GM18507 (cell line): ENCODE measurements around the gene XPNPEP2.
A peak's percentile ranks its signal among the peaks of the same experiment; 100 is the strongest.

Source experiments
- DNase-seq: peaks from one replicate; pipeline ENCODE4 v3.0.0; 2011; ENCODE audit warnings: low read depth; ENCODE audit not compliant: insufficient read length; ENCODE audit errors: extremely low spot score
- FAIRE-seq: peaks from 2 replicates; lab custom pipeline; 2011; peaks lifted over from hg19 to GRCh38; lab: Jason Lieb, UNC

Gene XPNPEP2

DNA sequence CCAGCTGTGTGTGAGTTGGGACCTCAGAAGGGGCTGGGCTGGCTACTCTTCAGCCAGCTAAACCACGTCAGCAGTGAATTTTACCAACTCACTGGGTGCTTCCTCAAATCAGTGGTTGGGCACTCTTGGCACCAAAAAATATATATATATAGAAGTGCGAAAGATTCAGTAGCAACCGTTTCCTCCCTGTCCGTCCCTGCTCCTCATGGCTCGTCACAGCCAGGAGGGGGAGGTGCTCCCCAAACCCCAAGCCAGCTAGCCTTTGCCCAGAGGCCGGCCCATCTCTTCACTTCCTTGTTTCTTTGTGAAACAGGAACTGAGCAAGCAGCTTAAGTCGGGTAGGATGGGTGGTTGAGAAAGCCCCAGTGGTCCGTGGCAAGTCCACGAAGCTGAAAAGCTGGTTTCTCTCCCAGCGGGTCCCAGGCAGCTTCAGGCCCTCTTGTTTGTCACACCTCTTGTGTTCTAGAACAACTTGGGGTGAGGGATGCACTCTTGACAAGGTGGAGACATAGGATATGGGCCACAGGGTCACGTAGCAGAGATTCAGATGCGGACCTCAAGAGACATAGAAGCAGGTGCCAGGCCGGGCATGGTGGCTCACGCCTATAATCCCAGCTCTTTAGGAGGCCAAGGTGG is 34.1 kb downstream of the XPNPEP2 start:
- no peak for DNase-seq
- FAIRE-seq, result peak; percentile 100

DNA sequence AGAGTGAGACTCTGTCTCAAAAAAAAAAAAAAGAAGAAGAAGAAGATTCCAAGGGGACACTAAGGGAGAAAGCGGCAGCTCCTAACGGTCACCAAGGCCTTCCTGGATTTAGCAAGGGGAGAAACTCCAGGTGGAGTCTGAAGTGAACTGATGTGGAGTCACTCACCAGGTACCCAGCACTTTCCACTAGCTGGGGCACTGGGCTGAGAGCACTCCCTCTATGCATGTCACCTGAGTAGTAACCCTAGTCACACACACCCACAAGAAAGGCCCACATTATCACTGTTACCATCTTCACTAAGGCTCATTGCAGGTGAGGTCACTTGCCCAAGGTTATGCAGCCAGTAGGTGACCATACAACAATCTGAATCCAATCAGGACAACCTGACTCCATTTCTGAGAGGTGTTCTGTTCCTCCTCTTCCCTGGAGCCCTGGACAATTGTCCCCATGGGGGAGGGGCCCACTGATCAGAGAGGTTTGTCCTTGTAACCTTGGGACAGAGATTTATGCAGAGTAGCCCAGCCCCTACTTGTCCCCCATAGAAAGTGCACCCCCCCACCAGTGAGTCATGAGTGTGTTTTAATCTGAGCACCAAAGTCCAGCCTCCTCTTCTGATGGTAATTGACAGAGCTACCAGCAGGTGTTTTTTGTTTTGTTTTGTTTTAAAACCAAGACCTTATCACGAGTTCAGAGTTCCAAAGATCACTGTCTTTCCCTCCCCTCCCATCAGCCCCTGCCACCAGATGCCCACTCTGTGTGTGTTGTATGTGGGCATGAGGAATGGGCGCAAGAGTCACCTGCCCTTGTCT is 35.1 kb downstream of the XPNPEP2 start:
- peak; percentile 87 for FAIRE-seq

DNA sequence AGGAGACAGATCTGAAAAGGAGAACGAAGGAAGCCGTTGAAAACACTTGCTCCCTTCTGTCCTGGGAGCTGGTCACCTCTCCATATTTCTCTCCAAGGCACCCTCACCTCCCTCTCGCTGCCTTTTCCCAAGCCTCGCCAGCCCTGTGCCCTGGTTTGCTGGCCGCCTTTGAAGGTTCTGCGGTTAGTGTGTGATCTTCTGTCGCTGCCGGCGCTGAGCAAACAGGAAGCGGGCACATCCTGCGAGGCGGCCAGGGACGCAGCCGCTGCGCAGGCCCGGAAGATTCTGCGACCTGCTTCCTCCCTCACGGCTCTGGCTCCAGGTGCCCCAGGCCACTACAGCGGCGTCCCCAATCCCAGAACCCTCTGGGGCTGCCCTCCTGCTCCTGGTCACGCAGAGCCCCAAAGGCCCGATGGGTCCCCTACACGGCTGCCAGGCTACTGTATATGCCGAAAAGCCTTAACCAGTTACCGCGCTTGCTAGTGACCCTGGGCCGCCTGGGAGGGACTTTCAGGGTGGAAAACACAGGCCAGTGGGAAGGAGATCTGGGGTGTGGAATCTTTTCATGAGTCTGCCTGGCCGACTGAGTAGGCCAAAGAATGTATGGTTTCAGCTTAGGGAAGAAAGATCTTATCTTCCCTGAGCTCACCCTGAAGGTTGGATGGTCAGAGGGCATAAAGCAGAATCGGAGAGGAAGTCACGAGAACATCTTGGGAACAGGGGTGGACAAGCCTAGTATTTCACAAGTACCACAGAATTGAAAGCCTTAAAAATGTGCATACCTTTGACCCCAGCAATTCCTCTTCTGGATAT is 38.6 kb downstream of the XPNPEP2 start:
- DNase-seq (no peak), FAIRE-seq (peak; percentile 98)

More for the DNA sequence above, 35.1 kb downstream of the XPNPEP2 start:
- DNase-seq, result no peak

DNA sequence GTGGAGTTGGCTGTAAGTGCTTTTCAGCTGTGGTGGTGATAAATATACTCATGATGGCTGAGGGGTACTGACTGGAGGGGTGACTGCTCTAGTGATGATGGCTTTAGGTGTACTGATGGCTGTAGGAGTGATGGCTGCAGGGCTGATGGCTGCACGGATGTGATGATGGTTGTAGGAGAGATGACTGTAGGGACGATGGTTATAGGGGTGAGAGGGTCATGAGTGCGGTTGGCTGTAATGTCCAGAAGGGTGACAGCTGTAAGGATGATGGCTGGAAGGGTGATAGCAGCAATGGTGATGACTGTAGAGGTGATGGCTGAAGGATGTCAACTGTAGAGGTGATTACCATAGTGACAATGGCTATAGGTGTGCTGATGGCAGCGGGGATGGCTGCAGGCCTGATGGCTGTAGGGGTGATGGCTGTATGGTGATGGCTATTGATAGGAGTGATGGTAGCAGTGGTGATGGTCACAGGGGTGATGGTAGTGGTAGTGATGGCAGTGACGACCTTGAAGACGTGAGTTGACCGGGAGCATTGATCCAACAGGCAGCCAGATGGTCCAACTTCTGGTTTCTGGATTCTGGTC is 40.4 kb downstream of the XPNPEP2 start:
- no peak for DNase-seq
- FAIRE-seq, result no peak

DNA sequence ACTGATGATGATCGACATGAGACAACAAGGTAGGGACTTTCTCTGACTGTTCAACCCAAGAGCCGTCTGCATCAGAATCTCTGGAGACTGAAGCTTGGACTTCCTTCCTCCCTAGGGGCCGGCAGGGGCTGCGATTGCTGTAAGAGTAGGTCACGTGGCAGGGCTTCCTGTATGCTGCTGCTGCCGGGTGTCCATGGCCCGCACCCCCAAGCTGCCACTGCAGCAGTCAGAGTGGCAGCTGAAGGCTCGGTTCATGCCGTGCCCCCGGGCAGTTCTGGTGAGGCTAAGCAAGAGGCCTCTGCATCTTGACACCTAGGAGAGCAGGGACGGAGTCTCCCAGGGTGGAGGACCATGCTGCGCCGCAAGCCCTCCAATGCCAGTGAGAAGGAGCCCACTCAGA is 41.0 kb downstream of the XPNPEP2 start, which contains the start of gene SASH3:
Gene SASH3, plus strand, starts transcription at position 203 of the 400 bp plus-strand sequence. Its CDS starts 149 bp downstream, at position 352.
- DNase-seq (no peak), FAIRE-seq (peak; percentile 100)

DNA sequence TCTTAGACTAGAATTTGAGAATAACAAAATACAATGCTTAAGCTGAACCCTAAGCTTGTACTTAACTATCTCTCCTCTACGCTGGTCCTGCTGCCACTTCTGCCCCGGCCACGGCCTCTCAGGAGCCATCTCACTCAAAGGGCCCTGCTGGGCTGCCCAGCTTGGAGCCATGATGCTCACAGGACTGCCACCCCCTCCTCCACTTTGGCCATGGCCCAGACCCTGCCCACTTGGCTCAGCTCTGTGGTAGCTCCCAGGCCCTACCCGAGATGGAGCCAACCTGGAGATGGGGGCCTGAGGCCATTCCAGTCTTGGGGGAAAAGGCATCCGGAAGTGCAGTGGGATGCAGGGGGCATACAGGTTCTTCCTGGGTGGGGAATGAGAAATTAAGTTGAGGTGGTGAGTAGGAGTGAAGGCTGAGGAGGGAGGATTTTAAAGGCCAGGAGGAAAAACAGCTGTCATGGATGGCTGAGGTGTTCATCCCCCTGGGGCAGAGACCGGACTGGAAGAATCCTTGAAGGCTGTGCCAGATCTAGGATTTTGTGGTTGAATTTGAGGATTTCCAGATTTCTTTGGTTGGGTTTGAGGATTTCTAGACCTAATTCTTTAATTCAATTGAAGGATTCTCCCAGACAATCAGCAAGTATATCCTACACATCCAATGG is 41.8 kb downstream of the XPNPEP2 start:
- peak; percentile 48 for FAIRE-seq
- no peak for DNase-seq

DNA sequence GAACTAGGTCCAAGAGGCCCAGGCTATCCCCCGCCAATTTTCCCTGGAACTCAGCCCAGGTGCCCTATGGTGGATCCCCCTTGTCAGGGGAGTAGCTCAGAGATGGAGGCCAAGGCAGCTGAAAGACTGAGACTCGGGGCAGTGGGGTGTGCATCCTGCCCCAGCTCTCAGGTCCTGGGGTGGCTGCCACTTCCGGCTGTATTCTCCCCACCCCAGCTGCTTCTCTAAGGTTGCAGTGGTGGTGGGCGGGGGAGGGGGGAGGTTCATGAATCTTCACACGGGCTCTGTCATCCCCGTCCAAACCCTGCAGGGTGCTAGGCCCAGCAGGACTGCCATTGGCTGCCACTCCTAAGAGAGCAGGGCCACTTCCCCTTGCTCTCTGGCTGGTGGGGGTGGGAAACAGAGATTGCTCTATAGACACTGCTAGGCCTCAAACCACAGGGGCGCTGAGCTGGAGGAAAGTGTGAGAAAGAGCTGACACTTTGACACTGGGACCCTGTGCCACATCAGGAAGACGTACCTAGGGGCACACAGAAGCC is 42.4 kb downstream of the XPNPEP2 start:
- FAIRE-seq, result peak; percentile 100

DNA sequence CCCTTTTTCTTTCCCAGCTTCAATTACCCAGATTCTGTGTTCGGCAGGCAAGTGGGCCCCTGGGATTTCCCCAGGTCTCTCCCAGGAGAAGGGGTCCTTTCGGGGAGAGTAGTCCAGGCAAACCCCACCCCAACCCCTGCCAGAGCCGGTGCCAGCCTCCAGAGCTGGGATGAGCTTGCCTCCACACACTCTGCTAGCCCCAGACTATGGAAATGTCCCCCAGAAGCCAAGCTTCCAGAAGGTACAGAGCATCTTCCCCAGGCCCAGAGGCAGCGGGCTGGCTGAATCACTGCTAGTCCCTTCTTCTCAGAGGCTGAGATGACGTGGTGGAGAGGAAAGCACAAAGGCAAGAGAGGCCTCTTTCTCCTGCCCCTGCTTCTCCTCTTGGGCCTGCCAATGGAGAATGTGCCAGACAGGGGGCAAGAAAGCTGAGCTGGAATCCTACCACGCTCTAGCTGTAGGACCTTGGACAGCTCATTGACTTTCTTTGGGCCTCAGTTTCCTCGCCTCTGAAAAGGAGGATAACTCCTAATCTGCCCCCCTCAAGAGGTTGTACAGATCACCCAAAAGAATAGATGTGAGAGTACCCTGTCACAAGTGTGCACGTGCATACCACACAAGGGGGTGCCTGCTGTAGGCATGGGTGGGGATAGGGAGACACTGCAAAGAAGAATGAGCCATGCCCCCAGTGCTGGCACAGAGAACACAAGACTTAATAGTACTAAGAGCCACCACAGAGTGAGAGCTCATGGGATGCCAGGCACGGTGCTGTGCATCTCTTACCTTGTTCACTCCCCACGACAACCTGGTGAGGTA is 43.1 kb downstream of the XPNPEP2 start:
- FAIRE-seq (peak; percentile 56), DNase-seq (no peak)

More for the DNA sequence above, 42.4 kb downstream of the XPNPEP2 start:
- no peak for DNase-seq

DNA sequence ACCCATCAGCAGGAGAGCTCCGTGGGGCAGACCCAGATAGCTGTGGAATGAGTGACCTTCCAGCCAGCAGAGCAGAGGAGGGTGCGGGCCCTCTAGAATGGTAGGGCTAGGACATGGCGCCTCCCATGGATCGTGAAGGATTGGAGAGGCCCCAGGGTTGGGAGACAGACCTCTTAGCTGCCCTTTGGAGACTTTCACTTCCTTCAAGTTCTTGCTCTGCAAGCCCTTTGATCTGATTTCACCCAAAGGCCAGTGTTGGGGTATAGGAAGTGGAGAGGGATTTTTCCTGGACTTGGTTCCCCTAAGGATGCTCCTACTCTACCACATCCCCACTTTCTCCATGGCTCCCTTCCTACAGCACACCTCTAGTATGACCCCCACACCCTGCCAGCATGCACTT is 43.9 kb downstream of the XPNPEP2 start:
- no peak for FAIRE-seq

DNA sequence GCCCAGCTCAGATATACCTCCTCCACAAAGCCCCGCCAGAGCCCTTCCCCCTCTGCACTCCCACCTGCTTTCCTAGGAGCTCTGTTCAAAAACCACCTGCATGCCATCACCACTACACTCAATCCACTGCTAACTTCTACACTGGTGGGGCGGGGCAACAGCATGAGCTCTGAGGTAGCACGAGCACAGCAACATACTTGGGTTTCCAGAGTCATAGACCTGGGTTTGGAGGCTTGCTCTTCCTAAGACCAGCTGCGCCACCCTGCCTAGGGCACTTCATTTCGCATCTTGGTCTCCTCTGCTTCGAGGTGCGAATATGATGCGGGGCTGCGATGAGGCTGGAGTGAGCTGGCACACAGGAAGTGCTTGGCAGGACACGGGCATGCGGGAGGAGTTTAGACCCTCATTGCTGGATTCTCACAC is 44.5 kb downstream of the XPNPEP2 start:
- peak; percentile 45 for FAIRE-seq

More for the DNA sequence above, 43.9 kb downstream of the XPNPEP2 start:
- no peak for DNase-seq

DNA sequence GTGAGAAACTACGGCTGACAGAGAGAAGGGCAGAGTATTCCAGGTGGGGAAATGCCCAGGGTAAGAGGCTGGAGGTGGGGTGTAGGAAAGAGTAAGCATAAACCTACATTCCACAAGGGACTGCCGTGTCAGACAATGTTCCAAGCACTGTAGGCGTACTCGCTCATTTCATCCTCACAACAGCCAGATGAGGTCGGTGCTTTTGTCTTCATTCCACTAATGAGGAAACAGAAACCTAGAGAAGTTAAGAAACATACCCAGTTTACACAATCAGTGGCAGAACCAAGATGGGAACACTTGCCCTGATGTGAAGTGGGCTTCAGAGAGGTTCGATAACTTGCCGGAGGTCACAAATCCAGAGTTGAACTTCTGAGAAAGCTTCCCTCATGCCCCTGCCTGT is 45.6 kb downstream of the XPNPEP2 start:
- FAIRE-seq, result peak; percentile 74

More for the DNA sequence above, 44.5 kb downstream of the XPNPEP2 start:
- DNase-seq, result no peak

DNA sequence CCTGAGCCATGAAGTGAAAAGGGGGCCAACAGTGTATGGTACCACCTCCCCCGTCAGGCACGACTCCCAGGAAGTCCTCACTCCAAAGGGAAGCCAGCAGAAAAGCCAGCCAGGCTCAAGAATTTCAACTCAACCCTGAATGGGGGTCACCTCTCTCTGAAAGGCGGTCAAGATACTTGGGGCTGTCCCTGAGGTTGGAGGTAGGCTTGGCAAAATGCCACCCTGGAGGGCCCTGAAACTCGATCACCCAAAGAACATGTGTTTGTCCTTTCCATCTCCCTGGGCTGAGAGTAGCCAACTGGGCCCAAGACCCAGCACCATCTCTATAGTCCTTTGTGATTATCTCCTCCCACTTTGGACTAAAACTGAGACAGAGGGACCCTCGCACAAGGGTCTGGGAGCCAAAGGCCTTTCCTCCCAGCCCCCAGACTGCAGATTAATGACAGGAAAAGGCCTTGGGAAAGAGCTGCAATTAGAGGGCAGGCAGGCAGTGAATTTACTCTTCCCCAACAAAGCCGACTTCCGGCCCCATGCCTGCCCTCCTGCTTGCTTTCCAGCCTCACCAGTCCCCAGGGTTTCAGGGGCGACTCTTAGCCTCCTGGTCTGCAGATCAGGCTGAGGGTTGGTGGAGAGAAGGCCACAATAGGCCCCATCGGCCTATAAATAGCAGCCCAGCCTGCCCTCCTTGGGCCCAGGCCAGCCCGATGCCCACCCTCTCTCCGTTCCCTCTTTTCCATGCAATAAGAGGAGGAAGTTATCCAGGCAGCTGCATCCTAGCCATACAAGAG is 46.6 kb downstream of the XPNPEP2 start:
- DNase-seq (no peak), FAIRE-seq (peak; percentile 70)

More for the DNA sequence above, 45.6 kb downstream of the XPNPEP2 start:
- no peak for DNase-seq

DNA sequence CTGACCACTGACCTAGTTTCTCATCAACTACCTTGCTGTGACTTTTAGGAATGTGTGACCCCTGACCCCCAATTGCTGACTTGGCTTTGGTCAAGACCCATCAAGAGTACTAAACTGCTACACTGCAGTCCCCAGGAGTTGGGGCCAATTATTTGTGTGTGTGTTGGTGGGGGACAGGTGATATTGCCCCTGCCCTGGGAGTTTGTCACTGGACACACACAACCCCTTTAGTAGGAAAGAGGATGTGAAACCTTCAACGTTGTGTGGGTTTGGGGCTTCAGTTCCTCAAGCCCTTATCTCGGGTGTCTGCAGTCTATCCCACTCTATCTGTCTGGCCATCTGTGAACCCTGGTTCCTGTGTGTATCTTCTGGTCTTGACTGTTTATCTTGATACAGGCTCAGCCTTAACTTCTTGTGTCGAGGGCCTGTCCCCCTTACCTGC is 47.5 kb downstream of the XPNPEP2 start:
- DNase-seq, result no peak
- peak; percentile 99 for FAIRE-seq

DNA sequence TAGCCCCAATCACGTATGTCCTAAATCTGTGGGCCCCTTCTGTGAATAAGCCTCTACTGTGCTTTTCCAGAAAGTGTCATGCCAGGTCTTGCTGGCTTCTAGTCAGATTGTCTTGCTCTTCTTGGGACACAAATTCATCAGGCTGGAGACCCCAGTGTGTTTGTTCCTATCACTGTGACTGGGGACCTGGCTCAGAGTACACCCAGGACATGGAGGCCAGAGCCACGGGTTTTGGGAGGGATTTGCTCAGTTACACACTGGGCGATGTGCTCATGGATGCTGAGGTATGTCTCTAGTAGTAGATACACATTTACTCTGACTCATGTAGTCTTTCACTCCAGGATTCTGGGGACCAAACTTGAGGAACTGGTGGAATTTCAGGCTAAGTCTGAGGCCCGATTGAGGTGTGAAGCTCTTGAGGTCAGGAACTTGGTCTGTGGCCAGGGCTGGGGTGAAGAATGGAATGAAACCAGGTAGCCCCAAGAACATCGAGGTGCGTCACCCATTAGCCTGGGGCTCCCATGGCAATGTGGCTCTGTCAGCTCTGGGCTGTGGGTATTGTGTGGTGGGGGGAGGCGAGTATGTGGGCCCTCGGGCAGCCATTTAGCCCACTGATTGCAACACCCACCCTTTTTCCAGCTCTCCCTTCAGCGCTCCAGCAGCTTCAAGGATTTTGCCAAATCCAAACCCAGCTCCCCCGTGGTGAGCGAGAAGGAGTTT is 48.7 kb downstream of the XPNPEP2 start:
- FAIRE-seq (no peak), DNase-seq (no peak)

DNA sequence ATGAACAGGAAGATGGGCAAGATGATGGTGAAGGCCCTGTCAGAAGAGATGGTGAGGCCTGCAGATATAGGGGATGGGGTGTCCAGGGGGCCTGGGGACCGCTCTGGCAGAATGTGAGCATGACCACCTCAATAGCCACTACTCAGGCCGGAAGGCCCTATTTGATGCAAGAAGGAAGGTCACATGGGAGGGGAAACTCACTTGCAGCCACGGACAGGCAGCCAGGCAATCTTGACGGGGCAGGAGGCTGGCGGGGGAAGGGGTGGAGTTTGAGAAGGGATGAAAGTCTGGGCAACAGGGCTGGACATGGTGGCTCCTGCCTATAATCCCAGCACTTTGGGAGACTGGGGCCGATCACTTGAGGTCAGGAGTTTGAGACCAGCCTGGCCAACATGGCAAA is 49.7 kb downstream of the XPNPEP2 start:
- FAIRE-seq (no peak), DNase-seq (no peak)

DNA sequence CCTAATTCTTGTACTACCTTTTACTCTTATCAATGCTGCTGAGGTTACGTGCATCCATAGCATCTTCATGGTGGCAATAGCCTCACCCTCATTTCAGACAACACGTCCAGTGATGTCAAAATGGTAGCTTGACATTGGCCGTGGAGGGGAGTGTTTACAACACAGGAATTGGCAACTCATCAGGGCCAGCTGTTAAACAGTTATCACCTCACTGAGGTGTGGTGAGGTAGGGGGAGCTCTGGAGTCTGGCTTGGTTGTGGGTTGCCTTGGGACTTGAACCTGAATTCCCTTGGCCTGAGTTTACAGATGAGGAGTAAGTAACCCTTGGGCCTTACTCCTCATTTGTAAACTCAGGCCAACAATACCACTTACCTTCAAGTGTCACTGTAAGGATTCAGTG is 51.4 kb downstream of the XPNPEP2 start:
- FAIRE-seq, result no peak
- DNase-seq, result no peak

DNA sequence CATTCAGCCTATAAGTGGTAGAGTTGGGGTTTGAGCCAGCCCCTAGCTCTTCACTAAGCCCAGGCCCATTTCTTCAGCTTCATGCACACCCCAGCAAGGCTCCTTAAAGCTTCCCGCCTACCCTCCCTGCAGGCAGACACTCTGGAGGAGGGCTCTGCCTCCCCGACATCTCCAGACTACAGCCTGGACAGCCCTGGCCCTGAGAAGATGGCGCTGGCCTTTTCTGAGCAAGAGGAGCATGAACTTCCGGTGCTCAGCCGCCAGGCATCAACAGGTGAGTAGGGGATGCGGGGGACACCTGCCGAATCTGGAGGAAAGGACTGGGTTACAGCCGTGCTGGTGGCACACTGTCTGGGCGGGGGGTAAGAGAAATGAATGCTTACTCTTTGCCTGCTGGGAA is 52.0 kb downstream of the XPNPEP2 start:
- DNase-seq (no peak), FAIRE-seq (no peak)
